ENCODE data around the gene TRERF1.

DNA sequence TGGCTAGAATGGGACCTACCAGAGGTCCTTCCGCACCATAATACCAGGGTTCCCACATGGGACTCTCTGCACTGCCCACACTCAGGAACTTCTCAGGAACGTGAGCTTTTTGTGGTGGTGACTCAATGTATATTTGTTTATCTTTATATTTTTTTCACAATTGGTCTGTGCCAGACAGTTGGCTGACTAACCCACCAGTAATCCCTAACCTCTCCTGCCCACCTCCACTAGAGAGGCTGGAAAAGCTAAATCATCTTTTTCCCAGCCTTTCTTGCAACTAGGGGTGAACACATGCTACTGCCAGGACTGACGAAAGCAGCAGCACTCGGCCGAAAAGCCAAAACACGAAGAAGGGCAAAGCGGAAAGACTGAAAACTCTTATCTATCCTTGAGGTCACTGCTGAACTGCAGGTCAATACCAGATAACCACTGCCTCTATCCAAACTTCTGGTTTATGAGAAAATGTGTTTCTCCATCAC, 112.9 kb downstream of the TRERF1 start:
- TF ChIP-seq TAF1 (IDR thresholded peaks at IDR 0.05; ENCODE audit: low read depth, low read length) (no peak), EGR1 (IDR thresholded peaks at IDR 0.05; ENCODE audit: borderline replicate concordance, low read depth, low read length) (no peak), POLR2AphosphoS5 (IDR thresholded peaks at IDR 0.05; ENCODE audit: low read depth, low read length) (no peak), RFX5 (IDR thresholded peaks at IDR 0.05; ENCODE audit: borderline replicate concordance, low read depth, low read length) (no peak)

Data from H1 (cell line).